NCI-H774 (cell line): Measurements from ENCODE around the gene SCCPDH.
"Not testable (repeated sequence)": the region's sequence is repeated elsewhere in the genome, so short reads cannot be mapped to it uniquely, and the experiment has no call there.

ENCODE experiments used
- DNase-seq: peaks from one replicate; lab custom pipeline; 2025; lab: John Stamatoyannopoulos, UW

The SCCPDH gene, protein sequence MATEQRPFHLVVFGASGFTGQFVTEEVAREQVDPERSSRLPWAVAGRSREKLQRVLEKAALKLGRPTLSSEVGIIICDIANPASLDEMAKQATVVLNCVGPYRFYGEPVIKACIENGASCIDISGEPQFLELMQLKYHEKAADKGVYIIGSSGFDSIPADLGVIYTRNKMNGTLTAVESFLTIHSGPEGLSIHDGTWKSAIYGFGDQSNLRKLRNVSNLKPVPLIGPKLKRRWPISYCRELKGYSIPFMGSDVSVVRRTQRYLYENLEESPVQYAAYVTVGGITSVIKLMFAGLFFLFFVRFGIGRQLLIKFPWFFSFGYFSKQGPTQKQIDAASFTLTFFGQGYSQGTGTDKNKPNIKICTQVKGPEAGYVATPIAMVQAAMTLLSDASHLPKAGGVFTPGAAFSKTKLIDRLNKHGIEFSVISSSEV

GRCh38 chr1:246724016-246724730 is at the start of gene SCCPDH:
Gene SCCPDH (plus strand): TSS chr1:246724409. CDS start chr1:246724423, 14 bp downstream.
- DNase-seq, result peak; percentile 69

- no peak for DNase-seq
These were observed 46.4 kb upstream of the SCCPDH start for GRCh38 chr1:246677842-246678241.

- DNase-seq, result no peak
These were observed 45.1 kb upstream of the SCCPDH start for GRCh38 chr1:246678816-246679793.

GRCh38 chr1:246679794-246680177 is 44.4 kb upstream of the SCCPDH start:
- DNase-seq, result no peak

DNA sequence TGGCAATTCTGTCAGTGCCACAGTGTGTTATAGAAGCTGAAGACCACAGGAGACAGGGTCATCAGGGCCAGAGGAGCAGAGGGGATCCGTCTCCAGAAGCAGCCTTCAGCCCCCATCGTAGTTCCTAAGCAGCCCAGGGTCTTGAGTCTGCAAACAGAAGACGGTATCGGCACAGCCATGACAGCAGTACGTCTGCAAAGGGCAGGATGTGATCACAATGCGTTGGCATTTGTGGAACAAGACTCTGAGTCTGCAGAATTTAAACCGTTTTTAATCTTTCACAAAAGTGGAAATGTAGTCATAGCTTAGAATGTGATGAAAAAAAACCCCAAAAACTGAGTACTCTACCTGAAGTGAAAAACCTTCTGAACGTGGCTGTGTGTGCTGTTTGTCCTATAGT is 44.0 kb upstream of the SCCPDH start:
- no peak for DNase-seq

DNA sequence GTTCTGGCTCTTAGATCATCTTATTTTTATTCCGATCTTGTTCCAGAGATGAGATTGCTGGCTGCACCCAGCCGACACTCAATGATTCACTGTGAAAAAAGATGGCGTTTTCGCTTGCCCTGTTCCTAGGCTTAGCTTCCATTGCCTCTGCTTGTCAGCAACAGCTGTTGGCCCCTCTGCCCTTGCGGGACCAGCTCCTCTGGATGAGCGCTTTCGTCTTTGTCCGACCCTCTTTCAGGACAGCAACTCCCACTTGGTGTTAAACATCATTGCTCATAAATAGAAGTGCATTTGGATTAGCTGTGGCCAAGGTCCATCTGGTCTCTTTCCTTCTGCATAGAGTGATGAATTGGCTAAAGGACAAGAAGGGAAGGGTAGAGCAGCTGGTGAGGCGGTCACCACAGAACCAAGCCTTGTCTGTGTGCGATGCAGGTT is 43.5 kb upstream of the SCCPDH start:
- no peak for DNase-seq

DNA sequence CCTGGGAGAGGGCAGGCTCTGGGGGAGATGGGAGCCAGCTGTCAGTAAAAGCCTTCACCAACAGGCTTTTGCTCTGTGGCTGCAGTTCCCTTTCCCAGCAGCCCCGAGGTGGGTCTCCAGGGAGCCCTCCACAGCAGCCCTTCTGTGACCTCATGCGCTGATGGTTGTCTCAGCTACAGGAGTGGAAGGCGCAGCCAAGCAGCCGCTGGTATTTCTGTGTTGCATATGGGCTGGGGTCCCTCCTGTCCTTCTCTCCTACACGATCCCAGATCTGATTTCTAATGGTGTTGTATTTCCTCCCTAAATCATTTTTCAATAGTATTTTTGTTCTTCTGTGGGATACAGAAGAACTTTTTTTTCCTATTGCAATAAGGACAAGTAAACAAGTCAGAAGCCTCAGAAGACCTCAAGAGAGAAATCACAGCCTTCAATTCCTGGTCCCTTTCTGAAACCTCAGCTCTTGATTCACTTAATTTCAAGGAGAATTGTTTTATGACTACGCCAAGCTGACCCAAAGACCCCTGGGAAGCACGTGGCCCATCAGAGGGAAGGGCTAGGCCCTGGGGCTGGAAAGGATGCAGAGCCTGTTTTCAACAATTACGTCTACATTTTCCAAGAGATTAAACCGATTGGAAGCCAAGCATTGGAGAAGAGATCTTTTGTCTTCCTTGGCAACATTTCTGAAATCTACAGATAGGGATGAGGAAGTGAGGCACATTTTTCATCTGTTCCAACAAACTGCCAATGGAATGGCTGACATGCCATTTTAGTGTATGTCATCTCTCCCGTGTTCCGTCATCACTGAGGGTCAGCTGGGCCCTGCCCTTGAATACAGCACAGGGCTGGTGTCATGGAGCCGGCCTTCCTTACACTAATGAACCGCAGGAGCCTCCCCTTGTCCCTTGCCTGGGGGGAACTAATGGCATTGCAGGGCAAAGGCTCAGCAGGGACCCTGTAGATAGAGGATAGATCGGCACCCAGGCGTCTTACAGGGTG is 42.0 kb upstream of the SCCPDH start:
- DNase-seq, result no peak

DNA sequence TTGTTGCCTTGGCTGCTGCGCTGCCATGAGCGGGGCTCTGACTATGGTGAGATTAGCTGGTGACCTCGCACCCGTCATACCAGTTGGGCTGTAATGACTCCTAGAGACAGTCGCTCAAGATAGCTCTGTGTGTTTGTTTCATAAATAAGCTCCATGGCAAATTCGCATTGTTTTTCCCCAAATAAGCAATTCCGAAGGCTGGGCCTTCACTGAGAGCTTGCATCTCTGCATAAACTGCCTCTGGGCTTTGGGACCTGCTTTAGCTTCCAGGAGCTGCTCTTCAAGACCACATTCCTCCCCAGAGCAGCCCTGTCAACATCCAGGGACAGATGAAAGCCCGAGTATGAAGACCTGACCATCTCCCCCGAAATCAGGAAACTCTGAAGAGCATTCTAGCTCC is 40.7 kb upstream of the SCCPDH start:
- no peak for DNase-seq

- no peak for DNase-seq
These were observed 37.2 kb upstream of the SCCPDH start for GRCh38 chr1:246687002-246687401.

GRCh38 chr1:246689409-246690008 is 34.7 kb upstream of the SCCPDH start:
- peak; percentile 79 for DNase-seq

DNA sequence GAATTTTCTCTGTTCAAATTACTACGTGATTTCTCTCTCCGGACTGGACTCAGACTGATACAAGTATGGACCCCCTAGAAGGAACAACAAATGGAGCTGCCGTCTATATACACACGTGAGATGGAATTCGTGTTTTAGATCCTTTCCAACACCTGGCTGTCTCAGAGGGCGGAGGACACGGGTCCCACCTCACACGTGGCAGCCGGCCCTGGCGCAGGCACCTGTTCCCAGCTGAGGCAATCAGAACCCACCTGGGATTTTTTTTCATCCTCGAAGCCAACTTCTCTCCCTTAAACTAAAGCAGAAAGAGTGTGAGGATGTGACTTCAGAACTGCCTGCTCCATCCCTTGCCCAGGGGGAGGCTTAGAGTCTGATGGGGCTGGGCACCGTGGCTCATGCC is 34.1 kb upstream of the SCCPDH start:
- no peak for DNase-seq

DNA sequence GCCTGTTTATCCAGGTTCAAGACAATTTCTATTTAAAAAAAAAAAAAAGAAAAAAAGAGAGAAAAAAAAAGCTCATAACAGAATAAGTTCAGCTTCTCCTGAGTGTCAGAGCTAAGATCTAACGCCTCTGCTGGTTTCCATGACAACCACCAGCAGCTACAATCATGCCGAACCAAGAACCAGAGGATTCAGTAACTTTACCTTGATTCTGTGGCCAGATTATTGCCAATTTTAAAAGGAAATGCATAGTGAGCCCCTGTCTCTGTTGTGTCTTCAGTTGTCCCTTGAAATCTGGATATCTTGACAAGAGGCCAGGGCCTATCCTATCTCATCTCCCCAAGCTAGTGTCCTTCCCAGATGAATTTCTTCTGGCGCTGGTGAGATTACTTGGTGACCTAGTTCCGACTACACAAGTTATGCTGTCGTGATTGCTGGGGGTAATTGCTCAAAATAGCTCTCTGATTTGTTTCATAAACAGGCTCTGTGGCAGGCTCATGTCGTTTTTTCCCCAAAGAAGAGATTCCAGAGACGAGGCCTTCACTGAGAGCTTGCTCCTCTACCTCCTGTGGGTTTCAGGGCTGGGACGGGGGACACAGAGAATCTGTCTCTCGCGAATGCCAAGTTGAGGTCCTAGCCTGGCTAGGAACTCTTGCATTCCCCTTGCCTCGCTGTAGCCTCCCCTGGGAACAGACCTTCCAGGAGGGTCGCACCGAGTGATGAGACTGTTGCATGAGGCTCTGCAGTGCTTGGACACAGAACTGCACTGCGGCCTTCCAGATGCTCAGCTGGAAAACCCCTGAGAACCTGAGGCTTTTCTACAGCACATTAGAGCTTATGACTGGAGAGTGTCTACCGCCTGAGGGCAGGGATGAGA is 32.4 kb upstream of the SCCPDH start:
- DNase-seq, result no peak

- not testable (repeated sequence) for DNase-seq
These were observed 29.9 kb upstream of the SCCPDH start for GRCh38 chr1:246694213-246694895.

DNA sequence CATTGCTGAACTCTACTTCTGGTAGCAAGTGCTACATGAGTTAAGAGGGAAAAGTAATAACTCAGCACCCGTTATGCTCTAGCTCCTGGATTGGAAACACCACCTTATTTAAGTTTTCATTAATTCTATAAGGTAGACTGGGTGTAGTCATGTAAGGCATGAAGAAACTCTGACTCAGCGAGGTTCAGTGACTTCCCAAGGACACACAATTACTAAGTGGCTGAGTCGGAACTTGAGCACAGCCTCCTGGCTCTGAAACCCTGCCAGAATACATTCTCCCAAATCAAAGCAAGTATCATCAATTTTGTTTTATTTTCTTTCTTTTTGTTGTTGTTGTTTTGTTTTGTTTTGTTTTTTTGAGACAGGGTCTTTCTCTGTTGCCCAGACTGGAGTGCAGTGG is 29.1 kb upstream of the SCCPDH start:
- no peak for DNase-seq

DNA sequence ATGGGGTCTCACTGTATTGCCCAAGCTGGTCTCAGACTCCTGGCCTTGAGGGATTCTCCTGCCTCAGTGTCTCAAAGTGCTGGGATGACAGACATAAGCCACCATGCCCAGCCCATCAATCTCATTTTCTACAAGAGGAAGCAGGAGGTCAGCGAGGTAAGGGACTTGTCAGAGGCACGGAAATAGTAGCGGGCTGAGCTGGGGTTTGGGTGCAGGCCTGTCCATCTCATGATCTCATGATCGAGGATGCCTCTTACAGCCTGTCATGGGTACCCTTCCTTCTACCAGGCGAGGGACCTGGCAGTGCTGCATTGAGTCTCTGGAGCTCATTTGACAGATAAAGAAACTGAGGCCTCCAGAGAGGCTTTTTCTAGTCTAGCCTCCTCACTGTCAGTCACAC is 28.5 kb upstream of the SCCPDH start:
- no peak for DNase-seq

GRCh38 chr1:246698466-246699094 is 25.6 kb upstream of the SCCPDH start:
- no peak for DNase-seq

DNA sequence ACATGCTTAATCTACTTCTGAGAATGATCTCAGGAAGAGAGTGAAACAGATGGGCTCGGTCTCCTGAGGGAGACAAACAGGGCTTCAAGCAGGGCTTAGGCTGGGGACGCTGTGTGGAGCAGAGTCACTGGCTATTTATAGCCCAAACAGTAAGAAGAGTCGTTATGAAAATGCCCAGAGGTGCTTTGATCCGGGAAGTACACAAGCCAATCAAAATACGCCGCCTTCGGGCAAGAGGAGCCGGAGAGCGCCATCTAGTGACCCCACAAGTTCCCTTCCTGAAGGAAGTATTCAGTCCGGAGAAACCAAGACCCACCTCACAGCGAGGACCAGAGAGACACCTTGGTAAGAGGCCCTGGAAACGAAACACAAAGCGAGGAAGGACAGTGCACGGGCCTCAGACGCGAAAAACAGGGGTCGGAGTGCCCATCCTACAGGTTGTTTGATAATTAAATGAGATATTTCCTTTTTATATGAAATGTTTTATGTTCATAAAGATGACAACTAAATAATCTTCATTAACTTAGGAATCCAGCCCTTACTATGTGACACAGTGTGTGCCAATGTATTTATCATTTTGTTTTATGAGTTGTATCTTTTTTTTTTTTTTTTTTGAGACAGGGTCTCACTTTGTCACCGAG is 25.0 kb upstream of the SCCPDH start:
- peak; percentile 86 for DNase-seq

DNA sequence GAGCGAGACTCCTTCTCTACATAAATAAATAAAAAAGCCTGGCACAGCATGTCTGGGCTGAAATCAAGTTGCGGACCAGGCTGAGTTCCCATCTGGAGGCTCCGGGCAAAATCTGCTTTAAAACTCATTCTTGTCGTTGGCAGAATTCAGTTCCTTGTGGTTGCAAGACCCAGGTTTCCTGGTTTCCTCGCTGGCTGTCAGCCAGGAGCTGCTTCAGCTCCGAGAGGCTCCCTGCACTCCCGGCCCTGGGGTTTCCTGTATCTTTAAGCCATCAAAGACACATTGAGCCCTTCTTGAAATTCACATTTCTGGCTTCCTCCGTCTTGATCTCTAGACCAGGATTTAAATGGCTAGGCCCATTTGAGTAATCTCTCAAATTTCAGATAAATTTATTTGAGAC is 20.6 kb upstream of the SCCPDH start:
- DNase-seq, result no peak
